Liver (tissue), 3 donors: ENCODE measurements around the gene SLC24A4.
A peak's percentile ranks its signal among the peaks of the same experiment; 100 is the strongest.

ENCODE experiments used
- FOXA1 ChIP-seq: IDR thresholded peaks from 2 replicates; pipeline ENCODE4 v1.6.1; 2016; ENCODE audit warnings: antibody characterized with exemption
- GABPA ChIP-seq, 2 donors: IDR thresholded peaks in 1 of 2; conservative IDR thresholded peaks in 1 of 2; 2 replicates each; pipeline ENCODE4 v1.6.1; 2016; ENCODE audit warnings: antibody characterized with exemption in 2 of 2, mild to moderate bottlenecking in 1 of 2, moderate library complexity in 1 of 2
- JUND ChIP-seq, 2 donors: IDR thresholded peaks; 2 replicates each; pipeline ENCODE4 v1.6.1; 2016; ENCODE audit warnings: antibody characterized with exemption in 2 of 2
- RAD21 ChIP-seq, 2 donors: IDR thresholded peaks; 2 replicates each; pipeline ENCODE4 v1.6.1; 2016; ENCODE audit warnings: antibody characterized with exemption in 2 of 2, mild to moderate bottlenecking in 2 of 2
- RXRA ChIP-seq, 2 donors: IDR thresholded peaks; 2 replicates each; pipeline ENCODE4 v1.6.1; 2017 to 2018; ENCODE audit warnings: antibody characterized with exemption in 2 of 2, mild to moderate bottlenecking in 1 of 2
- SP1 ChIP-seq: IDR thresholded peaks from 2 replicates; pipeline ENCODE4 v1.6.1; 2018; ENCODE audit warnings: antibody characterized with exemption, mild to moderate bottlenecking
- TAF1 ChIP-seq: conservative IDR thresholded peaks from 2 replicates; pipeline ENCODE4 v1.6.1; 2016; ENCODE audit warnings: antibody characterized with exemption, mild to moderate bottlenecking
- YY1 ChIP-seq: IDR thresholded peaks from 2 replicates; pipeline ENCODE4 v1.6.1; 2016; ENCODE audit warnings: antibody characterized with exemption, mild to moderate bottlenecking
- TF ChIP-seq, protein P1 (sequence below): fragments of 150-350 bp; IDR thresholded peaks from 2 replicates; pipeline ENCODE4 v1.5.1; 2017; ENCODE audit warnings: improper control_type of control experiment, low read depth, low read length; ENCODE audit not compliant: missing input control
- TF ChIP-seq, protein P2 (sequence below): IDR thresholded peaks from 2 replicates; pipeline ENCODE4 v1.6.1; 2016; ENCODE audit warnings: antibody characterized with exemption
- TF ChIP-seq, protein P3 (sequence below): IDR thresholded peaks from 2 replicates; pipeline ENCODE4 v1.6.1; 2016; ENCODE audit warnings: antibody characterized with exemption, mild to moderate bottlenecking
- TF ChIP-seq, protein P4 (sequence below): IDR thresholded peaks from 2 replicates; pipeline ENCODE4 v1.6.1; 2016; ENCODE audit warnings: antibody characterized with exemption
- donor health status: healthy.
- donor health status: healthy.

DNA sequence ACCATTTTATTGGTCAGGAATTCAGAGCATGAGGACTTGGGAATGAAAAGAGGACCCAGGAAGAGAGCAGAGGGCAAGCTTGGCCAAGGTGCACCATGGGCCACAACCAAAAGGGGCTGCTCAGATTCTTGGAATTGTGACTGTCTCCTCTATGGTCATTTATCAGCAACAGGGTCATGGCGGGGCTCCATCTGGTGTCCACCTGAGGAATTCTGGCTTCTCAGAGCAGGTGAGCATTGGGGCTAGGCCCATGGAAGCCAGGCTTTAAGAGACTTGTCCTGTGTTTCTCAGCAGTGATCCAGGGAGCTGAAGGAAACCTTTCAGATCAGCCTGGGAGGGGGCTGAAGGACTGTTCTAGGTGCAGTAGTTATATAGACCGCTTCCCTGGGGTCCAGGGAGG is 188.0 kb downstream of the SLC24A4 start:
- TF ChIP-seq JUND (IDR thresholded peaks at IDR 0.05) (no peak), RAD21 (IDR thresholded peaks at IDR 0.05) (peak; percentile 63 to 70), RXRA (IDR thresholded peaks at IDR 0.05) (no peak), FOXA1 (no peak), GABPA (IDR thresholded peaks at IDR 0.05 in 1 of 2, conservative IDR thresholded peaks at IDR 0.05 in 1 of 2) (no peak), SP1 (no peak), YY1 (no peak), TAF1 (no peak)
- TF ChIP-seq, protein P1, sequence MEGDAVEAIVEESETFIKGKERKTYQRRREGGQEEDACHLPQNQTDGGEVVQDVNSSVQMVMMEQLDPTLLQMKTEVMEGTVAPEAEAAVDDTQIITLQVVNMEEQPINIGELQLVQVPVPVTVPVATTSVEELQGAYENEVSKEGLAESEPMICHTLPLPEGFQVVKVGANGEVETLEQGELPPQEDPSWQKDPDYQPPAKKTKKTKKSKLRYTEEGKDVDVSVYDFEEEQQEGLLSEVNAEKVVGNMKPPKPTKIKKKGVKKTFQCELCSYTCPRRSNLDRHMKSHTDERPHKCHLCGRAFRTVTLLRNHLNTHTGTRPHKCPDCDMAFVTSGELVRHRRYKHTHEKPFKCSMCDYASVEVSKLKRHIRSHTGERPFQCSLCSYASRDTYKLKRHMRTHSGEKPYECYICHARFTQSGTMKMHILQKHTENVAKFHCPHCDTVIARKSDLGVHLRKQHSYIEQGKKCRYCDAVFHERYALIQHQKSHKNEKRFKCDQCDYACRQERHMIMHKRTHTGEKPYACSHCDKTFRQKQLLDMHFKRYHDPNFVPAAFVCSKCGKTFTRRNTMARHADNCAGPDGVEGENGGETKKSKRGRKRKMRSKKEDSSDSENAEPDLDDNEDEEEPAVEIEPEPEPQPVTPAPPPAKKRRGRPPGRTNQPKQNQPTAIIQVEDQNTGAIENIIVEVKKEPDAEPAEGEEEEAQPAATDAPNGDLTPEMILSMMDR = peak; percentile 34
- TF ChIP-seq, protein P2, sequence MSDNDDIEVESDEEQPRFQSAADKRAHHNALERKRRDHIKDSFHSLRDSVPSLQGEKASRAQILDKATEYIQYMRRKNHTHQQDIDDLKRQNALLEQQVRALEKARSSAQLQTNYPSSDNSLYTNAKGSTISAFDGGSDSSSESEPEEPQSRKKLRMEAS = no peak
- TF ChIP-seq, protein P3, sequence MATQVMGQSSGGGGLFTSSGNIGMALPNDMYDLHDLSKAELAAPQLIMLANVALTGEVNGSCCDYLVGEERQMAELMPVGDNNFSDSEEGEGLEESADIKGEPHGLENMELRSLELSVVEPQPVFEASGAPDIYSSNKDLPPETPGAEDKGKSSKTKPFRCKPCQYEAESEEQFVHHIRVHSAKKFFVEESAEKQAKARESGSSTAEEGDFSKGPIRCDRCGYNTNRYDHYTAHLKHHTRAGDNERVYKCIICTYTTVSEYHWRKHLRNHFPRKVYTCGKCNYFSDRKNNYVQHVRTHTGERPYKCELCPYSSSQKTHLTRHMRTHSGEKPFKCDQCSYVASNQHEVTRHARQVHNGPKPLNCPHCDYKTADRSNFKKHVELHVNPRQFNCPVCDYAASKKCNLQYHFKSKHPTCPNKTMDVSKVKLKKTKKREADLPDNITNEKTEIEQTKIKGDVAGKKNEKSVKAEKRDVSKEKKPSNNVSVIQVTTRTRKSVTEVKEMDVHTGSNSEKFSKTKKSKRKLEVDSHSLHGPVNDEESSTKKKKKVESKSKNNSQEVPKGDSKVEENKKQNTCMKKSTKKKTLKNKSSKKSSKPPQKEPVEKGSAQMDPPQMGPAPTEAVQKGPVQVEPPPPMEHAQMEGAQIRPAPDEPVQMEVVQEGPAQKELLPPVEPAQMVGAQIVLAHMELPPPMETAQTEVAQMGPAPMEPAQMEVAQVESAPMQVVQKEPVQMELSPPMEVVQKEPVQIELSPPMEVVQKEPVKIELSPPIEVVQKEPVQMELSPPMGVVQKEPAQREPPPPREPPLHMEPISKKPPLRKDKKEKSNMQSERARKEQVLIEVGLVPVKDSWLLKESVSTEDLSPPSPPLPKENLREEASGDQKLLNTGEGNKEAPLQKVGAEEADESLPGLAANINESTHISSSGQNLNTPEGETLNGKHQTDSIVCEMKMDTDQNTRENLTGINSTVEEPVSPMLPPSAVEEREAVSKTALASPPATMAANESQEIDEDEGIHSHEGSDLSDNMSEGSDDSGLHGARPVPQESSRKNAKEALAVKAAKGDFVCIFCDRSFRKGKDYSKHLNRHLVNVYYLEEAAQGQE = no peak
- TF ChIP-seq, protein P4, sequence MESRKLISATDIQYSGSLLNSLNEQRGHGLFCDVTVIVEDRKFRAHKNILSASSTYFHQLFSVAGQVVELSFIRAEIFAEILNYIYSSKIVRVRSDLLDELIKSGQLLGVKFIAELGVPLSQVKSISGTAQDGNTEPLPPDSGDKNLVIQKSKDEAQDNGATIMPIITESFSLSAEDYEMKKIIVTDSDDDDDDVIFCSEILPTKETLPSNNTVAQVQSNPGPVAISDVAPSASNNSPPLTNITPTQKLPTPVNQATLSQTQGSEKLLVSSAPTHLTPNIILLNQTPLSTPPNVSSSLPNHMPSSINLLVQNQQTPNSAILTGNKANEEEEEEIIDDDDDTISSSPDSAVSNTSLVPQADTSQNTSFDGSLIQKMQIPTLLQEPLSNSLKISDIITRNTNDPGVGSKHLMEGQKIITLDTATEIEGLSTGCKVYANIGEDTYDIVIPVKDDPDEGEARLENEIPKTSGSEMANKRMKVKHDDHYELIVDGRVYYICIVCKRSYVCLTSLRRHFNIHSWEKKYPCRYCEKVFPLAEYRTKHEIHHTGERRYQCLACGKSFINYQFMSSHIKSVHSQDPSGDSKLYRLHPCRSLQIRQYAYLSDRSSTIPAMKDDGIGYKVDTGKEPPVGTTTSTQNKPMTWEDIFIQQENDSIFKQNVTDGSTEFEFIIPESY = no peak
